Measurements from ENCODE around the gene UBAP2L. TPM values are rescaled to one million over a fixed set of nuclear protein-coding genes. Genes with fewer than 3 reads are reported as not detected.

The UBAP2L gene
- total and polyA plus RNA-seq, 9 of the 15 experiments (the other 6 are each of a cell fraction or from before 2014, with no cell fraction given): 75.0 to 245 (median 119) TPM

- TF ChIP-seq RBM39 (optimal IDR thresholded peaks at IDR 0.05; ENCODE audit: low read depth, low read length) (peak; percentile 71), USF1 (CRISPR knock-in tag; IDR thresholded peaks at IDR 0.05) (no peak), NEUROD1 (IDR thresholded peaks at IDR 0.05; ENCODE audit: borderline replicate concordance, low read depth, low read length, partially characterized antibody) (peak; percentile 29), POLR2AphosphoS2 (IDR thresholded peaks at IDR 0.05; ENCODE audit: low read length) (peak; percentile 94), SRF (CRISPR knock-in tag; IDR thresholded peaks at IDR 0.05) (0 out of 4 replicates have a peak, but pooled peaks of 1 of the 2 experiments have one; percentile 20), MYNN (IDR thresholded peaks at IDR 0.05) (no peak), MYNN (CRISPR knock-in tag; IDR thresholded peaks at IDR 0.05) (no peak), PKNOX1 (IDR thresholded peaks at IDR 0.05) (peak; percentile 67), CHD4 (IDR thresholded peaks at IDR 0.05; ENCODE audit: insufficient read depth, insufficient replicate concordance, low read depth, low read length, poor library complexity, severe bottlenecking) (no peak), KLF16 (IDR thresholded peaks at IDR 0.05) (peak; percentile 43; the same call in 1 of the 2 replicates), E2F4 (CRISPR knock-in tag; IDR thresholded peaks at IDR 0.05; ENCODE audit: low read depth) (peak; percentile 57; the same call in 1 of the 2 replicates), GABPB1 (CRISPR knock-in tag; IDR thresholded peaks at IDR 0.05) (peak; percentile 87), HLTF (IDR thresholded peaks at IDR 0.05) (no peak), SIX5 (IDR thresholded peaks at IDR 0.05; ENCODE audit: borderline replicate concordance in 1 of 2, insufficient read depth in 1 of 2, low read depth in 1 of 2, low read length in 2 of 2) (no peak), BCL6 (CRISPR knock-in tag; IDR thresholded peaks at IDR 0.05) (no peak)
- TF ChIP-seq, protein P1, sequence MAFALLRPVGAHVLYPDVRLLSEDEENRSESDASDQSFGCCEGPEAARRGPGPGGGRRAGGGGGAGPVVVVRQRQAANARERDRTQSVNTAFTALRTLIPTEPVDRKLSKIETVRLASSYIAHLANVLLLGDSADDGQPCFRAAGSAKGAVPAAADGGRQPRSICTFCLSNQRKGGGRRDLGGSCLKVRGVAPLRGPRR (CRISPR knock-in tag; IDR thresholded peaks at IDR 0.05): no peak
- TF ChIP-seq, protein P2, sequence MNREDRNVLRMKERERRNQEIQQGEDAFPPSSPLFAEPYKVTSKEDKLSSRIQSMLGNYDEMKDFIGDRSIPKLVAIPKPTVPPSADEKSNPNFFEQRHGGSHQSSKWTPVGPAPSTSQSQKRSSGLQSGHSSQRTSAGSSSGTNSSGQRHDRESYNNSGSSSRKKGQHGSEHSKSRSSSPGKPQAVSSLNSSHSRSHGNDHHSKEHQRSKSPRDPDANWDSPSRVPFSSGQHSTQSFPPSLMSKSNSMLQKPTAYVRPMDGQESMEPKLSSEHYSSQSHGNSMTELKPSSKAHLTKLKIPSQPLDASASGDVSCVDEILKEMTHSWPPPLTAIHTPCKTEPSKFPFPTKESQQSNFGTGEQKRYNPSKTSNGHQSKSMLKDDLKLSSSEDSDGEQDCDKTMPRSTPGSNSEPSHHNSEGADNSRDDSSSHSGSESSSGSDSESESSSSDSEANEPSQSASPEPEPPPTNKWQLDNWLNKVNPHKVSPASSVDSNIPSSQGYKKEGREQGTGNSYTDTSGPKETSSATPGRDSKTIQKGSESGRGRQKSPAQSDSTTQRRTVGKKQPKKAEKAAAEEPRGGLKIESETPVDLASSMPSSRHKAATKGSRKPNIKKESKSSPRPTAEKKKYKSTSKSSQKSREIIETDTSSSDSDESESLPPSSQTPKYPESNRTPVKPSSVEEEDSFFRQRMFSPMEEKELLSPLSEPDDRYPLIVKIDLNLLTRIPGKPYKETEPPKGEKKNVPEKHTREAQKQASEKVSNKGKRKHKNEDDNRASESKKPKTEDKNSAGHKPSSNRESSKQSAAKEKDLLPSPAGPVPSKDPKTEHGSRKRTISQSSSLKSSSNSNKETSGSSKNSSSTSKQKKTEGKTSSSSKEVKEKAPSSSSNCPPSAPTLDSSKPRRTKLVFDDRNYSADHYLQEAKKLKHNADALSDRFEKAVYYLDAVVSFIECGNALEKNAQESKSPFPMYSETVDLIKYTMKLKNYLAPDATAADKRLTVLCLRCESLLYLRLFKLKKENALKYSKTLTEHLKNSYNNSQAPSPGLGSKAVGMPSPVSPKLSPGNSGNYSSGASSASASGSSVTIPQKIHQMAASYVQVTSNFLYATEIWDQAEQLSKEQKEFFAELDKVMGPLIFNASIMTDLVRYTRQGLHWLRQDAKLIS (CRISPR knock-in tag; IDR thresholded peaks at IDR 0.05): peak; percentile 65; the same call in 1 of the 2 replicates
- TF ChIP-seq, protein P3, sequence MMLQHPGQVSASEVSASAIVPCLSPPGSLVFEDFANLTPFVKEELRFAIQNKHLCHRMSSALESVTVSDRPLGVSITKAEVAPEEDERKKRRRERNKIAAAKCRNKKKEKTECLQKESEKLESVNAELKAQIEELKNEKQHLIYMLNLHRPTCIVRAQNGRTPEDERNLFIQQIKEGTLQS (IDR thresholded peaks at IDR 0.05): peak; percentile 96
- TF ChIP-seq, protein P3 (CRISPR knock-in tag; conservative IDR thresholded peaks at IDR 0.05): peak; percentile 9; the same call in 1 of the 2 replicates
Observed at GRCh38 chr1:154272217-154272998, 51.7 kb downstream of the UBAP2L start, which contains the start of gene HAX1 (continued).
